Measurements from ENCODE around the gene ADGRL3.

DNA sequence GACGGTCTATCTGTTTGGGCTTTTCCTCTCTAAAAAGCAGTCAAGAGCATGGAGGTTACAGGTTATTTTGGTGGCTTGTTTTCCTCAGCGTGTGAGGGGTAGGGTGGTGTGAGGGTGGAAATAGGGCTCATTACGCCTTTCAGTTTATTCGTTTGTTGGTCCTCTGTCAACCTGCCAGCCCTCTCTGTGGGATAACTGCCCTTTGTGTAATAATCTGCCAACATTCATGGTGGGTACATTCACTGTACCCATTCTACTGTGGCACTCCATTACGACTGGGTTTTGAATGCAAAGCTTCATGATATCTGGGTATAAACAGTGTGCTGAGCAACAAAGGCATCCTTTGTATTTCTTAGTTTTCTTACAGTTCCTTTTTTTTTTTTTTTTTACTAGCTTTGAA, 136.4 kb downstream of the ADGRL3 start:
- TF ChIP-seq, protein P1, sequence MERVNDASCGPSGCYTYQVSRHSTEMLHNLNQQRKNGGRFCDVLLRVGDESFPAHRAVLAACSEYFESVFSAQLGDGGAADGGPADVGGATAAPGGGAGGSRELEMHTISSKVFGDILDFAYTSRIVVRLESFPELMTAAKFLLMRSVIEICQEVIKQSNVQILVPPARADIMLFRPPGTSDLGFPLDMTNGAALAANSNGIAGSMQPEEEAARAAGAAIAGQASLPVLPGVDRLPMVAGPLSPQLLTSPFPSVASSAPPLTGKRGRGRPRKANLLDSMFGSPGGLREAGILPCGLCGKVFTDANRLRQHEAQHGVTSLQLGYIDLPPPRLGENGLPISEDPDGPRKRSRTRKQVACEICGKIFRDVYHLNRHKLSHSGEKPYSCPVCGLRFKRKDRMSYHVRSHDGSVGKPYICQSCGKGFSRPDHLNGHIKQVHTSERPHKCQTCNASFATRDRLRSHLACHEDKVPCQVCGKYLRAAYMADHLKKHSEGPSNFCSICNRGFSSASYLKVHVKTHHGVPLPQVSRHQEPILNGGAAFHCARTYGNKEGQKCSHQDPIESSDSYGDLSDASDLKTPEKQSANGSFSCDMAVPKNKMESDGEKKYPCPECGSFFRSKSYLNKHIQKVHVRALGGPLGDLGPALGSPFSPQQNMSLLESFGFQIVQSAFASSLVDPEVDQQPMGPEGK (CRISPR knock-in tag; IDR thresholded peaks at IDR 0.05; ENCODE audit: borderline replicate concordance) = no peak
- TF ChIP-seq PPARA (CRISPR knock-in tag; IDR thresholded peaks at IDR 0.05; ENCODE audit: borderline replicate concordance) (no peak), BACH2 (CRISPR knock-in tag; IDR thresholded peaks at IDR 0.05; ENCODE audit: borderline replicate concordance) (no peak), ZC3H10 (CRISPR knock-in tag; IDR thresholded peaks at IDR 0.05) (no peak), ZNF70 (CRISPR knock-in tag; IDR thresholded peaks at IDR 0.05) (no peak), TCF4 (CRISPR knock-in tag; IDR thresholded peaks at IDR 0.05; ENCODE audit: borderline replicate concordance) (no peak), OSR1 (CRISPR knock-in tag; IDR thresholded peaks at IDR 0.05) (no peak), RARB (CRISPR knock-in tag; IDR thresholded peaks at IDR 0.05) (no peak), ZFP3 (CRISPR knock-in tag; IDR thresholded peaks at IDR 0.05) (no peak), ISL1 (CRISPR knock-in tag; IDR thresholded peaks at IDR 0.05) (no peak)
- TF ChIP-seq, protein P2, sequence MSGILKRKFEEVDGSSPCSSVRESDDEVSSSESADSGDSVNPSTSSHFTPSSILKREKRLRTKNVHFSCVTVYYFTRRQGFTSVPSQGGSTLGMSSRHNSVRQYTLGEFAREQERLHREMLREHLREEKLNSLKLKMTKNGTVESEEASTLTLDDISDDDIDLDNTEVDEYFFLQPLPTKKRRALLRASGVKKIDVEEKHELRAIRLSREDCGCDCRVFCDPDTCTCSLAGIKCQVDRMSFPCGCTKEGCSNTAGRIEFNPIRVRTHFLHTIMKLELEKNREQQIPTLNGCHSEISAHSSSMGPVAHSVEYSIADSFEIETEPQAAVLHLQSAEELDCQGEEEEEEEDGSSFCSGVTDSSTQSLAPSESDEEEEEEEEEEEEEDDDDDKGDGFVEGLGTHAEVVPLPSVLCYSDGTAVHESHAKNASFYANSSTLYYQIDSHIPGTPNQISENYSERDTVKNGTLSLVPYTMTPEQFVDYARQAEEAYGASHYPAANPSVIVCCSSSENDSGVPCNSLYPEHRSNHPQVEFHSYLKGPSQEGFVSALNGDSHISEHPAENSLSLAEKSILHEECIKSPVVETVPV (CRISPR knock-in tag; IDR thresholded peaks at IDR 0.05) = no peak
- TF ChIP-seq, protein P3, sequence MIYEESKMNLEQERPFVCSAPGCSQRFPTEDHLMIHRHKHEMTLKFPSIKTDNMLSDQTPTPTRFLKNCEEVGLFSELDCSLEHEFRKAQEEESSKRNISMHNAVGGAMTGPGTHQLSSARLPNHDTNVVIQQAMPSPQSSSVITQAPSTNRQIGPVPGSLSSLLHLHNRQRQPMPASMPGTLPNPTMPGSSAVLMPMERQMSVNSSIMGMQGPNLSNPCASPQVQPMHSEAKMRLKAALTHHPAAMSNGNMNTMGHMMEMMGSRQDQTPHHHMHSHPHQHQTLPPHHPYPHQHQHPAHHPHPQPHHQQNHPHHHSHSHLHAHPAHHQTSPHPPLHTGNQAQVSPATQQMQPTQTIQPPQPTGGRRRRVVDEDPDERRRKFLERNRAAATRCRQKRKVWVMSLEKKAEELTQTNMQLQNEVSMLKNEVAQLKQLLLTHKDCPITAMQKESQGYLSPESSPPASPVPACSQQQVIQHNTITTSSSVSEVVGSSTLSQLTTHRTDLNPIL (CRISPR knock-in tag; IDR thresholded peaks at IDR 0.05; ENCODE audit: low read depth) = no peak
